Forelimb muscle (tissue), 1 donor: ENCODE measurements around the gene ADCY3. TPM values are rescaled to one million over a fixed set of nuclear protein-coding genes. Genes with fewer than 3 reads are reported as not detected.

Experiments used
- DNase-seq: peaks from one replicate; pipeline ENCODE4 v3.0.0-alpha.2; 2013; ENCODE audit warnings: low read depth
- polyA plus RNA-seq: library from polyadenylated mRNA; unstranded; fragments of 120-200 nt; gene quantifications from one replicate; pipeline ENCODE4 v1.2.1, GENCODE V29; 2013; ENCODE audit not compliant: insufficient read length

The ADCY3 gene
- polyA plus RNA-seq, 1 donor: 22.0 TPM

- no peak for DNase-seq
Measured at GRCh38 chr2:24903161-24904103, 16.6 kb downstream of the ADCY3 start.

GRCh38 chr2:24899361-24899910 lies 20.6 kb downstream of the ADCY3 start:
- no peak for DNase-seq

- no peak for DNase-seq
Measured at GRCh38 chr2:24898122-24899109, 21.6 kb downstream of the ADCY3 start.

GRCh38 chr2:24894750-24895149 lies 25.3 kb downstream of the ADCY3 start:
- no peak for DNase-seq

GRCh38 chr2:24893934-24894333 lies 26.1 kb downstream of the ADCY3 start:
- no peak for DNase-seq

- DNase-seq: no peak
Measured at GRCh38 chr2:24892928-24893327, 27.1 kb downstream of the ADCY3 start.

GRCh38 chr2:24891201-24891600 lies 28.8 kb downstream of the ADCY3 start:
- DNase-seq: no peak

GRCh38 chr2:24889221-24889620 lies 30.8 kb downstream of the ADCY3 start:
- DNase-seq: no peak

- no peak for DNase-seq
Measured at GRCh38 chr2:24888177-24888576, 31.9 kb downstream of the ADCY3 start.

- DNase-seq: no peak
Measured at GRCh38 chr2:24887307-24887874, 32.6 kb downstream of the ADCY3 start.

- DNase-seq: no peak
Measured at GRCh38 chr2:24886691-24887304, 33.2 kb downstream of the ADCY3 start.

GRCh38 chr2:24886126-24886501 lies 33.9 kb downstream of the ADCY3 start:
- no peak for DNase-seq

- no peak for DNase-seq
Measured at GRCh38 chr2:24885221-24886125, 34.6 kb downstream of the ADCY3 start.

- DNase-seq: no peak
Measured at GRCh38 chr2:24883946-24884345, 36.1 kb downstream of the ADCY3 start.

- DNase-seq: no peak
Measured at GRCh38 chr2:24881623-24882022, 38.4 kb downstream of the ADCY3 start.

- no peak for DNase-seq
Measured at GRCh38 chr2:24881158-24881557, 38.9 kb downstream of the ADCY3 start.

GRCh38 chr2:24878341-24878740 lies 41.7 kb downstream of the ADCY3 start:
- no peak for DNase-seq

- no peak for DNase-seq
Measured at GRCh38 chr2:24877646-24878045, 42.4 kb downstream of the ADCY3 start.

- no peak for DNase-seq
Measured at GRCh38 chr2:24877067-24877466, 43.0 kb downstream of the ADCY3 start.

GRCh38 chr2:24875901-24876300 lies 44.1 kb downstream of the ADCY3 start:
- DNase-seq: no peak
